ENCODE measurements around the gene TGFB2.

TGFB2 gene

GRCh38 chr1:218424502-218424901, 79.4 kb downstream of the TGFB2 start:
- DNase-seq (ENCODE audit: low read depth in 2 of 2), result no peak

GRCh38 chr1:218425647-218426342, 80.7 kb downstream of the TGFB2 start:
- DNase-seq (ENCODE audit: low read depth in 2 of 2), result no peak

- no peak for DNase-seq (ENCODE audit: low read depth in 2 of 2)
Measured at GRCh38 chr1:218426343-218426657, 81.2 kb downstream of the TGFB2 start.

- DNase-seq (ENCODE audit: low read depth in 2 of 2), result no peak
Measured at GRCh38 chr1:218429301-218429700, 84.2 kb downstream of the TGFB2 start.

GRCh38 chr1:218430346-218430745, 85.2 kb downstream of the TGFB2 start:
- no peak for DNase-seq (ENCODE audit: low read depth in 2 of 2)

- no peak for DNase-seq (ENCODE audit: low read depth in 2 of 2)
Measured at GRCh38 chr1:218430822-218431221, 85.7 kb downstream of the TGFB2 start.

- DNase-seq (ENCODE audit: low read depth in 2 of 2), result no peak
Measured at GRCh38 chr1:218431476-218431875, 86.3 kb downstream of the TGFB2 start.

- DNase-seq (ENCODE audit: low read depth in 2 of 2), result no peak
Measured at GRCh38 chr1:218433744-218434143, 88.6 kb downstream of the TGFB2 start.

GRCh38 chr1:218435528-218435927, 90.4 kb downstream of the TGFB2 start:
- DNase-seq (ENCODE audit: low read depth in 2 of 2), result no peak

- DNase-seq (ENCODE audit: low read depth in 2 of 2), result no peak
Measured at GRCh38 chr1:218436346-218436745, 91.2 kb downstream of the TGFB2 start.

GRCh38 chr1:218436997-218437396, 91.9 kb downstream of the TGFB2 start:
- no peak for DNase-seq (ENCODE audit: low read depth in 2 of 2)

- no peak for DNase-seq (ENCODE audit: low read depth in 2 of 2)
Measured at GRCh38 chr1:218439541-218440295, 94.6 kb downstream of the TGFB2 start.

- no peak for DNase-seq (ENCODE audit: low read depth in 2 of 2)
Measured at GRCh38 chr1:218443255-218443654, 98.1 kb downstream of the TGFB2 start.

- no peak for DNase-seq (ENCODE audit: low read depth in 2 of 2)
Measured at GRCh38 chr1:218444173-218444572, 99.0 kb downstream of the TGFB2 start.

- DNase-seq (ENCODE audit: low read depth in 2 of 2), result no peak
Measured at GRCh38 chr1:218444588-218444987, 99.5 kb downstream of the TGFB2 start.

- DNase-seq (ENCODE audit: low read depth in 2 of 2), result no peak
Measured at GRCh38 chr1:218447010-218447689, 102.0 kb downstream of the TGFB2 start.

- no peak for DNase-seq (ENCODE audit: low read depth in 2 of 2)
Measured at GRCh38 chr1:218451415-218451814, 106.3 kb downstream of the TGFB2 start.

GRCh38 chr1:218454700-218455282, 109.7 kb downstream of the TGFB2 start:
- no peak for DNase-seq (ENCODE audit: low read depth in 2 of 2)

GRCh38 chr1:218456444-218456843, 111.3 kb downstream of the TGFB2 start:
- DNase-seq (ENCODE audit: low read depth in 2 of 2), result no peak

- no peak for DNase-seq (ENCODE audit: low read depth in 2 of 2)
Measured at GRCh38 chr1:218459450-218459849, 114.3 kb downstream of the TGFB2 start.

GRCh38 chr1:218459878-218460711, 115.0 kb downstream of the TGFB2 start:
- no peak for DNase-seq (ENCODE audit: low read depth in 2 of 2)

GRCh38 chr1:218461351-218461750, 116.2 kb downstream of the TGFB2 start:
- DNase-seq (ENCODE audit: low read depth in 2 of 2), result no peak
